Loucy (cell line): ENCODE data around the gene GAS2L3.

Experiments used
- H2AFZ ChIP-seq: fragments of 200-600 bp; sonication (generic); 2 replicates; pipeline ENCODE4 v1.6.0; 2016; ENCODE audit warnings: antibody characterized with exemption, mild to moderate bottlenecking, low read length, moderate library complexity
- H3F3A ChIP-seq: fragments of 200-600 bp; 2 replicates; pipeline ENCODE4 v1.6.0; 2016; ENCODE audit warnings: antibody characterized with exemption, low read depth, mild to moderate bottlenecking
- H3K27me3 ChIP-seq: fragments of 200-600 bp; sonication (generic); 2 replicates; pipeline ENCODE4 v1.6.1; 2014; ENCODE audit warnings: low read length, mild to moderate bottlenecking; ENCODE audit not compliant: insufficient read depth, poor library complexity, severe bottlenecking
- H3K36me3 ChIP-seq: fragments of 200-600 bp; sonication (generic); 2 replicates; pipeline ENCODE4 v1.6.1; 2016; ENCODE audit warnings: low read length; ENCODE audit not compliant: insufficient read depth
- H3K4me1 ChIP-seq: fragments of 200-600 bp; sonication (generic); 2 replicates; pipeline ENCODE4 v1.5.1; 2014; ENCODE audit warnings: low read length, mild to moderate bottlenecking; ENCODE audit not compliant: insufficient read depth, poor library complexity, severe bottlenecking
- H3K4me2 ChIP-seq: fragments of 200-600 bp; sonication (generic); 2 replicates; pipeline ENCODE4 v1.6.0; 2014; ENCODE audit warnings: antibody characterized with exemption, low read length, low read depth, mild to moderate bottlenecking; ENCODE audit not compliant: poor library complexity, severe bottlenecking
- H3K4me3 ChIP-seq: fragments of 200-600 bp; sonication (generic); 2 replicates; pipeline ENCODE4 v1.5.1; 2014; ENCODE audit warnings: low read length, mild to moderate bottlenecking, mixed read lengths; ENCODE audit not compliant: poor library complexity, severe bottlenecking
- H3K79me2 ChIP-seq: fragments of 200-600 bp; sonication (generic); 2 replicates; pipeline ENCODE4 v1.6.1; 2014; ENCODE audit warnings: low read length; ENCODE audit not compliant: insufficient read depth
- H3K9ac ChIP-seq: fragments of 200-600 bp; sonication (generic); 2 replicates; pipeline ENCODE4 v1.6.0; 2014; ENCODE audit warnings: mild to moderate bottlenecking, low read depth, low read length, moderate library complexity; ENCODE audit not compliant: poor library complexity, severe bottlenecking
- H3K9me2 ChIP-seq: fragments of 200-600 bp; sonication (generic); replicated peaks from 2 replicates; pipeline ENCODE4 v1.6.1; 2016; ENCODE audit warnings: low read depth, low read length, mixed read lengths
- H3K9me3 ChIP-seq: fragments of 200-600 bp; sonication (generic); 2 replicates; pipeline ENCODE4 v1.6.1; 2014; ENCODE audit warnings: mild to moderate bottlenecking, antibody characterized with exemption, low read length, low read depth; ENCODE audit not compliant: insufficient read depth
- H4K20me1 ChIP-seq: fragments of 200-600 bp; sonication (generic); 2 replicates; pipeline ENCODE4 v1.6.0; 2014; ENCODE audit warnings: antibody characterized with exemption, low read length, mild to moderate bottlenecking; ENCODE audit not compliant: insufficient read depth, poor library complexity, severe bottlenecking
- EZH2phosphoT487 ChIP-seq: fragments of 200-600 bp; IDR thresholded peaks from 2 replicates; pipeline ENCODE4 v1.6.1; 2018; ENCODE audit warnings: antibody characterized with exemption, mild to moderate bottlenecking, moderate library complexity, borderline replicate concordance
- TF ChIP-seq, protein P1 (sequence below): fragments of 200-600 bp; sonication (generic); conservative IDR thresholded peaks from 2 replicates; pipeline ENCODE4 v1.5.1; 2014; ENCODE audit warnings: mild to moderate bottlenecking, antibody characterized with exemption, low read length

The GAS2L3 gene

DNA sequence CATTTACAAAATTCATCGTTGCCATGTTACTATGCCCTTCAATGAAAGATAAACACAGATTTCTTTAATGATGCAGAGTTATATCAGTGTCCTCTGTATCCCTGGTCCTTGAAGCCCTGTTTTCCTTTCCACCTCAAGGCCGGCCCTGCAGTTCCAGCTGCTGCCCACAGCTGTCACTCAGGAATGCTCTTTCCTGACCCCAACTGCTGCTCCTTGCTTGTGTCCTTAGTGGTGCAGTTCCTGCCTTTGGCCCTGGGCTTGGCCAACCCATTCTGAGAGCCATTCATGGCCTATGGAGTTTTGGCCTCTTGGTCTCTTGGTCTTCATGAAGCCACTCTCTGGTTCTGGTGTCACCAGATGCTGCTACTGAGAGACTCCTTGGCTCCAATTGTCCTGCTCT is 93.1 kb downstream of the GAS2L3 start:
- TF ChIP-seq, protein P1, sequence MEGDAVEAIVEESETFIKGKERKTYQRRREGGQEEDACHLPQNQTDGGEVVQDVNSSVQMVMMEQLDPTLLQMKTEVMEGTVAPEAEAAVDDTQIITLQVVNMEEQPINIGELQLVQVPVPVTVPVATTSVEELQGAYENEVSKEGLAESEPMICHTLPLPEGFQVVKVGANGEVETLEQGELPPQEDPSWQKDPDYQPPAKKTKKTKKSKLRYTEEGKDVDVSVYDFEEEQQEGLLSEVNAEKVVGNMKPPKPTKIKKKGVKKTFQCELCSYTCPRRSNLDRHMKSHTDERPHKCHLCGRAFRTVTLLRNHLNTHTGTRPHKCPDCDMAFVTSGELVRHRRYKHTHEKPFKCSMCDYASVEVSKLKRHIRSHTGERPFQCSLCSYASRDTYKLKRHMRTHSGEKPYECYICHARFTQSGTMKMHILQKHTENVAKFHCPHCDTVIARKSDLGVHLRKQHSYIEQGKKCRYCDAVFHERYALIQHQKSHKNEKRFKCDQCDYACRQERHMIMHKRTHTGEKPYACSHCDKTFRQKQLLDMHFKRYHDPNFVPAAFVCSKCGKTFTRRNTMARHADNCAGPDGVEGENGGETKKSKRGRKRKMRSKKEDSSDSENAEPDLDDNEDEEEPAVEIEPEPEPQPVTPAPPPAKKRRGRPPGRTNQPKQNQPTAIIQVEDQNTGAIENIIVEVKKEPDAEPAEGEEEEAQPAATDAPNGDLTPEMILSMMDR = no peak
- TF ChIP-seq EZH2phosphoT487 = no peak
- Histone ChIP-seq H3K4me1 (no peaks in the 10 kb centered on the region), H3K9ac (no peak overlapping the region), H3F3A (no peaks in the 10 kb centered on the region), H3K27me3 (no peaks in the 10 kb centered on the region), H3K9me3 (no peaks in the 10 kb centered on the region), H2AFZ (no peak overlapping the region), H3K36me3 (no peaks in the 10 kb centered on the region), H4K20me1 (no peaks in the 10 kb centered on the region), H3K79me2 (no peaks in the 10 kb centered on the region), H3K4me3 (no peak overlapping the region), H3K4me2 (no peak overlapping the region), H3K9me2 (no peaks in the 10 kb centered on the region)

GRCh38 chr12:100668945-100669536 is 95.6 kb downstream of the GAS2L3 start:
- Histone ChIP-seq H2AFZ (no peak overlapping the region), H3K9ac (no peak overlapping the region), H3K79me2 (no peaks in the 10 kb centered on the region), H3K36me3 (no peaks in the 10 kb centered on the region), H3F3A (no peaks in the 10 kb centered on the region), H3K4me3 (no peak overlapping the region), H3K4me1 (no peaks in the 10 kb centered on the region), H3K4me2 (no peak overlapping the region), H3K27me3 (no peaks in the 10 kb centered on the region), H4K20me1 (no peaks in the 10 kb centered on the region), H3K9me3 (no peaks in the 10 kb centered on the region), H3K9me2 (no peaks in the 10 kb centered on the region)
- TF ChIP-seq EZH2phosphoT487 = no peak
- TF ChIP-seq, protein P1 = peak; percentile 91

DNA sequence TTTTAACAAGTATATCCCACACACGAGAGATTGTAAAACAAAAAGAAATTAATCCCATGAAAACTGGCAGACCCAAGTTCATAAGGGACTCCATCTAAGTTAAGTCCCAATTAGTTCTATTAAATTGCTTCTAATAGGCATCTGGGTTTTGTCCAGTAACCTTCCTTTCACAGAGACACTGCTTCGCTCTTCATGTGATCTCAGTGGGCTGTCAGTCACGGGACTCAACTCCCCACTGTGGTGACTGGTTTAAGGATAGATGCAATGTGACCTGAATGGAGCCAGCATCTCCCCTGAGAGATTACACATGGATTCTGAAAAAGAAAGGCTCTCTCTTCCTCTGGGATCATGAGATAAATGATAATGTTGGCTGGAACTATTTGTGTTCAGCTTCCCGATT is 96.4 kb downstream of the GAS2L3 start:
- H3K9ac ChIP-seq = no peak overlapping the region
- no peak overlapping the region for H3K4me3 ChIP-seq
- no peaks in the 10 kb centered on the region for H3K9me3 ChIP-seq
- no peaks in the 10 kb centered on the region for H3K36me3 ChIP-seq
- H3K4me2 ChIP-seq = no peak overlapping the region
- H2AFZ ChIP-seq = no peak overlapping the region
- no peaks in the 10 kb centered on the region for H3K4me1 ChIP-seq
- TF ChIP-seq EZH2phosphoT487 = no peak
- TF ChIP-seq, protein P1 = no peak
- no peaks in the 10 kb centered on the region for H3K27me3 ChIP-seq
- no peaks in the 10 kb centered on the region for H4K20me1 ChIP-seq
- no peaks in the 10 kb centered on the region for H3K79me2 ChIP-seq
- H3K9me2 ChIP-seq = no peaks in the 10 kb centered on the region
- H3F3A ChIP-seq = no peaks in the 10 kb centered on the region
